ENCODE measurements around the gene TDRD6. TPM values are rescaled to one million over a fixed set of nuclear protein-coding genes. Genes with fewer than 3 reads are reported as not detected.

Gene TDRD6
- total RNA-seq, 5 donors from 2014 or later (not counting 1 experiment from before 2014, with no cell fraction given) = 0.03 to 0.20 TPM; not detected in 3

GRCh38 chr6:46745973-46746372 is 58.3 kb downstream of the TDRD6 start:
- ChIA-PET POLR2A (no interaction called here), CTCF (no interaction called here)
- ATAC-seq (replicated peaks in 1 of 4) = no peak

GRCh38 chr6:46746696-46747095 is 59.0 kb downstream of the TDRD6 start, which contains the start of gene ANKRD66:
ANKRD66 (plus strand) TSS chr6:46746933; CDS start chr6:46751949, 5,016 bp downstream.
- WGBS (ENCODE audit: insufficient coverage) = no CpG with 5 or more reads among the region's 1 CpG
- Histone ChIP-seq H3K9me3 (no peaks in the 10 kb centered on the region), H3K4me1 (ENCODE audit: control insufficient read depth in 1 of 2, extremely low read depth in 1 of 2, insufficient read depth in 2 of 2, low read length in 2 of 2) (no peaks in the 10 kb centered on the region), H3K36me3 (ENCODE audit: control insufficient read depth in 2 of 2, extremely low read depth in 1 of 2, insufficient read depth in 1 of 2, low read length in 1 of 2) (no peaks in the 10 kb centered on the region), H3K27me3 (replicated peaks in 1 of 2; ENCODE audit: control insufficient read depth in 2 of 2, extremely low read depth in 1 of 2, insufficient read depth in 2 of 2, low read length in 1 of 2) (peaks cover 0 to 5% of the 10 kb centered on the region in 2 experiments), H3K4me3 (ENCODE audit: control insufficient read depth in 1 of 2, extremely low read depth in 1 of 2, low read length in 1 of 2) (no peak within 1 kb of the TSS), H3K27ac (ENCODE audit: low read length) (no peak within 1 kb of the TSS)
- Mint-ChIP-seq H3K36me3 (no peaks in the 10 kb centered on the region), H3K27ac (no peak within 1 kb of the TSS), H3K9me3 (peaks cover 0 to 9% (median 0%) of the 10 kb centered on the region in 3 donors), H3K27me3 (peaks cover 10 to 23% of the 10 kb centered on the region in 2 donors), H3K4me1 (no peaks in the 10 kb centered on the region), H3K4me3 (no peak within 1 kb of the TSS)
- DNase-seq (no peak), ATAC-seq (replicated peaks in 1 of 4) (no peak)
- CTCF ChIA-PET = no interaction called here
- POLR2A ChIA-PET = no interaction called here

More at GRCh38 chr6:46745973-46746372, 58.3 kb downstream of the TDRD6 start:
- DNase-seq = no peak
- no peaks in the 10 kb centered on the region for H3K36me3 ChIP-seq (ENCODE audit: control insufficient read depth in 2 of 2, extremely low read depth in 1 of 2, insufficient read depth in 1 of 2, low read length in 1 of 2)
- H3K36me3 Mint-ChIP-seq = no peaks in the 10 kb centered on the region
- no peak overlapping the region for H3K4me3 ChIP-seq (ENCODE audit: control insufficient read depth in 1 of 2, extremely low read depth in 1 of 2, low read length in 1 of 2)
- 50% methylated on average over 1 of the region's 2 CpGs for WGBS (ENCODE audit: insufficient coverage)
- H3K4me3 Mint-ChIP-seq = no peak overlapping the region
- H3K27me3 Mint-ChIP-seq = peaks cover 12 to 28% of the 10 kb centered on the region in 2 donors
- H3K9me3 ChIP-seq = no peaks in the 10 kb centered on the region
- peaks cover 0 to 9% (median 0%) of the 10 kb centered on the region in 3 donors for H3K9me3 Mint-ChIP-seq
- no peaks in the 10 kb centered on the region for H3K4me1 Mint-ChIP-seq
- peaks cover 0 to 5% of the 10 kb centered on the region in 2 experiments for H3K27me3 ChIP-seq (replicated peaks in 1 of 2; ENCODE audit: control insufficient read depth in 2 of 2, extremely low read depth in 1 of 2, insufficient read depth in 2 of 2, low read length in 1 of 2)
- H3K27ac Mint-ChIP-seq = no peak overlapping the region
- H3K4me1 ChIP-seq (ENCODE audit: control insufficient read depth in 1 of 2, extremely low read depth in 1 of 2, insufficient read depth in 2 of 2, low read length in 2 of 2) = no peaks in the 10 kb centered on the region
- H3K27ac ChIP-seq (ENCODE audit: low read length) = no peak overlapping the region

- H3K27me3 Mint-ChIP-seq = peaks cover 10 to 20% of the 10 kb centered on the region in 2 donors
- H3K27ac Mint-ChIP-seq = no peak overlapping the region
- no peaks in the 10 kb centered on the region for H3K4me1 ChIP-seq (ENCODE audit: control insufficient read depth in 1 of 2, extremely low read depth in 1 of 2, insufficient read depth in 2 of 2, low read length in 2 of 2)
- H3K9me3 ChIP-seq = no peaks in the 10 kb centered on the region
- H3K9me3 Mint-ChIP-seq = peaks cover 0 to 9% (median 0%) of the 10 kb centered on the region in 3 donors
- H3K36me3 ChIP-seq (ENCODE audit: control insufficient read depth in 2 of 2, extremely low read depth in 1 of 2, insufficient read depth in 1 of 2, low read length in 1 of 2) = no peaks in the 10 kb centered on the region
- ChIA-PET POLR2A (no interaction called here), CTCF (no interaction called here)
- no peak overlapping the region for H3K4me3 Mint-ChIP-seq
- no peak overlapping the region for H3K27ac ChIP-seq (ENCODE audit: low read length)
- peaks cover 0 to 7% of the 10 kb centered on the region in 2 experiments for H3K27me3 ChIP-seq (replicated peaks in 1 of 2; ENCODE audit: control insufficient read depth in 2 of 2, extremely low read depth in 1 of 2, insufficient read depth in 2 of 2, low read length in 1 of 2)
- H3K4me1 Mint-ChIP-seq = no peaks in the 10 kb centered on the region
- WGBS (ENCODE audit: insufficient coverage) = 85% methylated on average over 2 of the region's 5 CpGs
- DNase-seq (no peak), ATAC-seq (replicated peaks in 1 of 4) (no peak)
- no peaks in the 10 kb centered on the region for H3K36me3 Mint-ChIP-seq
- no peak overlapping the region for H3K4me3 ChIP-seq (ENCODE audit: control insufficient read depth in 1 of 2, extremely low read depth in 1 of 2, low read length in 1 of 2)
Observed at GRCh38 chr6:46748940-46749503, 61.3 kb downstream of the TDRD6 start.

DNA sequence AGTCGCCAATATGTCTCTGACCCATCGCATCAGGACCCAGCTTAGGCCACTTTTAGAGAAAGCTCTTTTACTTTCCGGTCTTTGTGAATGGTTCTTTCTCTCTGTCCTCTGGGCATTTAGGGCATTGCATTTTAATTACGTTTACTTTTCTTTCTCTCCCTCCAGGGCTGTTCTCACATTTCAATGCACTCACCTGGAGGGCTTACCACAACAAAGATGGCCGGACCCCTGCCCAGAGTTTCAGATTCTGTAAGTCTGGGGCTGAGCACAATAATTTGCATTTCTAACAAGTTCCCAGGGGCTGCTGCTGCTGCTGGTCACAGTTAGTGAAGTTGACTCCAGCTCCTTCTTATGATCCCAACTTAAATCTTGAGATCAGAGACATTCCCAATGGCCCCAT is 62.0 kb downstream of the TDRD6 start:
- Mint-ChIP-seq H3K4me1 (no peaks in the 10 kb centered on the region), H3K9me3 (peaks cover 0 to 7% (median 0%) of the 10 kb centered on the region in 3 donors), H3K27me3 (peaks cover 10 to 20% of the 10 kb centered on the region in 2 donors), H3K36me3 (no peaks in the 10 kb centered on the region), H3K4me3 (no peak overlapping the region), H3K27ac (no peak overlapping the region)
- H3K27ac ChIP-seq (ENCODE audit: low read length) = no peak overlapping the region
- H3K4me3 ChIP-seq (ENCODE audit: control insufficient read depth in 1 of 2, extremely low read depth in 1 of 2, low read length in 1 of 2) = no peak overlapping the region
- DNase-seq = no peak
- H3K27me3 ChIP-seq (replicated peaks in 1 of 2; ENCODE audit: control insufficient read depth in 2 of 2, extremely low read depth in 1 of 2, insufficient read depth in 2 of 2, low read length in 1 of 2) = peaks cover 0 to 7% of the 10 kb centered on the region in 2 experiments
- ChIA-PET POLR2A (no interaction called here), CTCF (no interaction called here)
- WGBS (ENCODE audit: insufficient coverage) = 100% methylated on average over 1 of the region's 5 CpGs
- no peaks in the 10 kb centered on the region for H3K9me3 ChIP-seq
- no peaks in the 10 kb centered on the region for H3K36me3 ChIP-seq (ENCODE audit: control insufficient read depth in 2 of 2, extremely low read depth in 1 of 2, insufficient read depth in 1 of 2, low read length in 1 of 2)
- H3K4me1 ChIP-seq (ENCODE audit: control insufficient read depth in 1 of 2, extremely low read depth in 1 of 2, insufficient read depth in 2 of 2, low read length in 2 of 2) = no peaks in the 10 kb centered on the region
- ATAC-seq (replicated peaks in 1 of 4) = no peak

DNA sequence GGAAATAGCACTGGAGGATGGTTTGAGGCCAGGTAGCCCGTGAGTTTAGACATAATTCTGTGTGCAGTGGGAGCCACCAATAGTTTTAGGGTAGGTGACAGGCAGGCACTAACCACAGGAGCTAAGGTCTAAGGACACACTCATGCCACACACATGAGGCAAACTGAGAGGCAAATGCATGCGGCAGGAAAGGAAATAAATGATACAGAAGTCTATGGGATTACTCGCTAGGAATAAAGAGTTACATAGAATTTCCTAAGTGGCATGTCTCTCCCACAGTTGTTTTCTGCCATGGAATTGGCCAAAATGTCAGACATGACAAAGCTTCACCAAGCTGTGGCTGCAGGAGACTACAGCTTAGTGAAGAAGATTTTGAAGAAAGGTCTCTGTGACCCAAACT is 64.0 kb downstream of the TDRD6 start:
- H3K36me3 ChIP-seq (ENCODE audit: control insufficient read depth in 2 of 2, extremely low read depth in 1 of 2, insufficient read depth in 1 of 2, low read length in 1 of 2) = no peaks in the 10 kb centered on the region
- peaks cover 0 to 7% of the 10 kb centered on the region in 2 experiments for H3K27me3 ChIP-seq (replicated peaks in 1 of 2; ENCODE audit: control insufficient read depth in 2 of 2, extremely low read depth in 1 of 2, insufficient read depth in 2 of 2, low read length in 1 of 2)
- H3K4me1 ChIP-seq (ENCODE audit: control insufficient read depth in 1 of 2, extremely low read depth in 1 of 2, insufficient read depth in 2 of 2, low read length in 2 of 2) = no peaks in the 10 kb centered on the region
- DNase-seq = no peak
- no peak overlapping the region for H3K4me3 ChIP-seq (ENCODE audit: control insufficient read depth in 1 of 2, extremely low read depth in 1 of 2, low read length in 1 of 2)
- ATAC-seq (replicated peaks in 1 of 4) = no peak
- no peaks in the 10 kb centered on the region for H3K4me1 Mint-ChIP-seq
- no peaks in the 10 kb centered on the region for H3K9me3 Mint-ChIP-seq
- H3K36me3 Mint-ChIP-seq = no peaks in the 10 kb centered on the region
- 100% methylated on average over 1 of the region's 3 CpGs for WGBS (ENCODE audit: insufficient coverage)
- H3K27me3 Mint-ChIP-seq = peaks cover 0 to 9% of the 10 kb centered on the region in 2 donors
- H3K4me3 Mint-ChIP-seq = no peak overlapping the region
- H3K27ac Mint-ChIP-seq = no peak overlapping the region
- H3K9me3 ChIP-seq = no peaks in the 10 kb centered on the region
- POLR2A ChIA-PET = no interaction called here
- CTCF ChIA-PET = no interaction called here
- no peak overlapping the region for H3K27ac ChIP-seq (ENCODE audit: low read length)

Other genes with a start within 250 kb of the TDRD6 start
- 1 to 10 TPM in 3 of 5 donors, under 1 TPM in 2; 0.15 to 2.5 (median 1.4) TPM for gene RCAN2, start 196.4 kb upstream of the TDRD6 start, total RNA-seq
- not detected for gene CYP39A1, start 35.1 kb upstream of the TDRD6 start, total RNA-seq
- 1 to 10 TPM in 2 of 5 donors, under 1 TPM in 3; 0.23 to 2.4 (median 0.85) TPM for gene SLC25A27, start 34.9 kb upstream of the TDRD6 start, total RNA-seq
- under 1 TPM in 1 of 5 donors, not detected in 4; 0.30 TPM for gene PLA2G7, start 47.5 kb downstream of the TDRD6 start, total RNA-seq
- gene ANKRD66, start 59.0 kb downstream of the TDRD6 start, total RNA-seq = not detected
- gene MEP1A, start 105.5 kb downstream of the TDRD6 start, total RNA-seq = not detected
- under 1 TPM in 3 of 5 donors, not detected in 2; 0.07 to 0.32 (median 0.22) TPM for gene ADGRF5, start 234.1 kb downstream of the TDRD6 start, total RNA-seq